PC-3 (cell line): ENCODE measurements around the gene ZBTB43. TPM values are rescaled to one million over a fixed set of nuclear protein-coding genes. Genes with fewer than 3 reads are reported as not detected.
A peak's percentile ranks its signal among the peaks of the same experiment; 100 is the strongest.

ENCODE experiments used
- ATAC-seq: fragments of 200-7000 bp; cut with Tn5 transposase; 2 replicates; pipeline ENCODE4 v1.9.1; 2020; ENCODE audit warnings: mild to moderate bottlenecking, moderate library complexity
- BruUV-seq: library from RNA; stranded (reverse); fragments of 400-500 nt; replicated peaks from 2 replicates; lab custom pipeline; 2021; lab: Mats Ljungman, UMichigan
- CTCF ChIA-PET: fragments of 300-600 bp; sonication (Branson Sonifier 250); formaldehyde crosslinking; loops from one replicate; lab custom pipeline; 2022; ENCODE audit warnings: antibody characterized with exemption; lab: Charles Lee
- POLR2A ChIA-PET: fragments of 300-600 bp; sonication (Branson Sonifier 250); formaldehyde crosslinking; loops from one replicate; lab custom pipeline; 2022; ENCODE audit warnings: antibody characterized with exemption; ENCODE audit not compliant: unreplicated experiment; lab: Charles Lee
- DNase-seq: peaks from one replicate; pipeline ENCODE4 v3.0.0-alpha.2; 2015
- H2AFZ ChIP-seq: fragments of 300-600 bp; sonication (generic); 2 replicates; pipeline ENCODE4 v1.6.0; 2016; ENCODE audit warnings: antibody characterized with exemption, low read length
- H3F3A ChIP-seq: fragments of 300-600 bp; sonication (generic); one replicate; pipeline ENCODE4 v1.6.0; 2017; ENCODE audit warnings: antibody characterized with exemption, low read length, control low read depth, mild to moderate bottlenecking; ENCODE audit not compliant: unreplicated experiment
- H3K27ac ChIP-seq: fragments of 300-600 bp; sonication (generic); 2 replicates; pipeline ENCODE4 v1.5.1; 2016; ENCODE audit warnings: mild to moderate bottlenecking, low read length
- H3K27me3 ChIP-seq: fragments of 300-600 bp; sonication (generic); 2 replicates; pipeline ENCODE4 v1.6.1; 2016; ENCODE audit warnings: low read length, mixed read lengths
- H3K36me3 ChIP-seq: fragments of 300-600 bp; sonication (generic); 2 replicates; pipeline ENCODE4 v1.6.1; 2016; ENCODE audit warnings: low read depth, mixed run types, low read length, mixed read lengths
- H3K4me1 ChIP-seq: fragments of 300-600 bp; sonication (generic); 2 replicates; pipeline ENCODE4 v1.5.1; 2016; ENCODE audit warnings: low read length; ENCODE audit not compliant: insufficient read depth
- H3K4me2 ChIP-seq: fragments of 300-600 bp; sonication (generic); 2 replicates; pipeline ENCODE4 v1.6.0; 2016; ENCODE audit warnings: low read length
- H3K4me3 ChIP-seq: fragments of 300-600 bp; sonication (generic); 2 replicates; pipeline ENCODE4 v1.5.1; 2016; ENCODE audit warnings: mild to moderate bottlenecking, low read length, mixed read lengths
- H3K79me2 ChIP-seq: fragments of 300-600 bp; sonication (generic); 2 replicates; pipeline ENCODE4 v1.6.1; 2017; ENCODE audit warnings: low read length, mixed read lengths
- H3K9ac ChIP-seq: fragments of 300-600 bp; sonication (generic); 2 replicates; pipeline ENCODE4 v1.6.0; 2016; ENCODE audit warnings: mild to moderate bottlenecking, low read length
- H3K9me2 ChIP-seq: fragments of 300-600 bp; sonication (generic); replicated peaks from 2 replicates; pipeline ENCODE4 v1.6.1; 2016; ENCODE audit warnings: mixed run types, low read length, mixed read lengths
- H3K9me3 ChIP-seq: fragments of 300-600 bp; sonication (generic); 2 replicates; pipeline ENCODE4 v1.6.1; 2016; ENCODE audit warnings: low read length, mixed read lengths
- H4K20me1 ChIP-seq: fragments of 300-600 bp; sonication (generic); 2 replicates; pipeline ENCODE4 v1.6.1; 2016; ENCODE audit warnings: low read length, mixed read lengths
- CTCF ChIP-seq: fragments of 300-600 bp; sonication (generic); conservative IDR thresholded peaks from 2 replicates; pipeline ENCODE4 v1.5.1; 2017; ENCODE audit warnings: antibody characterized with exemption, low read depth, mild to moderate bottlenecking, low read length
- EZH2 ChIP-seq: fragments of 300-600 bp; sonication (generic); IDR thresholded peaks from one replicate; pipeline ENCODE4 v1.6.1; 2017; ENCODE audit warnings: antibody characterized with exemption, mild to moderate bottlenecking, low read length; ENCODE audit not compliant: unreplicated experiment
- EZH2phosphoT487 ChIP-seq: fragments of 300-600 bp; sonication (generic); IDR thresholded peaks from 2 replicates; pipeline ENCODE4 v1.6.1; 2018; ENCODE audit warnings: mild to moderate bottlenecking, antibody characterized with exemption, low read length, borderline replicate concordance
- intact Hi-C: fragments of 100-400 bp; cut with micrococcal nuclease; formaldehyde crosslinking; loops from 2 replicates; pipeline ENCODE4 v1.9.0; 2023
- total RNA-seq: library from RNA; depleted of rRNA; stranded (reverse); fragments of >200 nt; gene quantifications from 2 replicates; pipeline ENCODE4 v1.2.3, GENCODE V29; 2014

Gene ZBTB43
- total RNA-seq, 1 experiment from 2014 or later: 5.9 TPM

- peak overlapping the region; percentile 46 for H3K4me2 ChIP-seq
- H3K27me3 ChIP-seq: no peaks in the 10 kb centered on the region
- intact Hi-C loops: no loop called here
- no peak overlapping the region for H3K9ac ChIP-seq
- H3K27ac ChIP-seq: 0 out of 2 replicates have a peak overlapping the region, but pooled peaks have one; percentile 28
- TF ChIP-seq CTCF: no peak
- no peak for TF ChIP-seq EZH2phosphoT487
- no peak for TF ChIP-seq EZH2
- no peaks in the 10 kb centered on the region for H3K9me2 ChIP-seq
- 0 out of 2 replicates have a peak overlapping the region, but pooled peaks have one; percentile 4 for H3K4me3 ChIP-seq
- no peak overlapping the region for H2AFZ ChIP-seq
- ChIA-PET CTCF (no interaction called here), POLR2A (interaction anchor here (0.6 kb wide), 1 partner anchor 13 kb away, joined by 12 read pairs; no protein-coding TSS in a partner anchor)
- H3K9me3 ChIP-seq: no peaks in the 10 kb centered on the region
- H3K36me3 ChIP-seq: no peaks in the 10 kb centered on the region
- ATAC-seq (no peak), DNase-seq (no peak)
- no peaks in the 10 kb centered on the region for H4K20me1 ChIP-seq
- no peaks in the 10 kb centered on the region for H3K79me2 ChIP-seq
- BruUV-seq: no TSS peak
- H3F3A ChIP-seq: no peaks in the 10 kb centered on the region
- peaks cover 9% of the 10 kb centered on the region for H3K4me1 ChIP-seq
Observed at GRCh38 chr9:126842977-126843799, 38.3 kb downstream of the ZBTB43 start.

- H3K9ac ChIP-seq: no peak overlapping the region
- H3K4me3 ChIP-seq: 0 out of 2 replicates have a peak overlapping the region, but pooled peaks have one; percentile 4
- H3K27me3 ChIP-seq: no peaks in the 10 kb centered on the region
- POLR2A ChIA-PET: no interaction called here
- BruUV-seq: no TSS peak
- H2AFZ ChIP-seq: no peak overlapping the region
- no peaks in the 10 kb centered on the region for H4K20me1 ChIP-seq
- no peaks in the 10 kb centered on the region for H3K79me2 ChIP-seq
- CTCF ChIA-PET: interaction anchor here (0.6 kb wide), 1 partner anchor 84 kb away, joined by 4 read pairs; no protein-coding TSS in a partner anchor
- peak overlapping the region; percentile 46 for H3K4me2 ChIP-seq
- intact Hi-C loops: no loop called here
- DNase-seq: peak; percentile 82
- no peaks in the 10 kb centered on the region for H3K9me2 ChIP-seq
- peak; percentile 96 for ATAC-seq
- peaks cover 9% of the 10 kb centered on the region for H3K4me1 ChIP-seq
- no peaks in the 10 kb centered on the region for H3K9me3 ChIP-seq
- peak overlapping the region; percentile 28; the same call in 1 of the 2 replicates for H3K27ac ChIP-seq
- TF ChIP-seq EZH2: no peak
- no peaks in the 10 kb centered on the region for H3F3A ChIP-seq
- H3K36me3 ChIP-seq: no peaks in the 10 kb centered on the region
Observed at GRCh38 chr9:126844085-126844484, 39.2 kb downstream of the ZBTB43 start.

- H3K27me3 ChIP-seq: no peaks in the 10 kb centered on the region
- no peak overlapping the region for H3K27ac ChIP-seq
- CTCF ChIA-PET: no interaction called here
- intact Hi-C loops: no loop called here
- H4K20me1 ChIP-seq: no peaks in the 10 kb centered on the region
- no peaks in the 10 kb centered on the region for H3F3A ChIP-seq
- TF ChIP-seq EZH2: no peak
- TF ChIP-seq EZH2phosphoT487: no peak
- no peak for TF ChIP-seq CTCF
- H3K4me3 ChIP-seq: no peak overlapping the region
- no peak overlapping the region for H3K4me2 ChIP-seq
- H3K9ac ChIP-seq: no peak overlapping the region
- H2AFZ ChIP-seq: no peak overlapping the region
- H3K9me2 ChIP-seq: no peaks in the 10 kb centered on the region
- H3K4me1 ChIP-seq: peaks cover 9% of the 10 kb centered on the region
- H3K36me3 ChIP-seq: no peaks in the 10 kb centered on the region
- H3K79me2 ChIP-seq: no peaks in the 10 kb centered on the region
- H3K9me3 ChIP-seq: no peaks in the 10 kb centered on the region
- POLR2A ChIA-PET: no interaction called here
- BruUV-seq: no TSS peak
- no peak for DNase-seq
- ATAC-seq: no peak
Observed at GRCh38 chr9:126847051-126847450, 42.2 kb downstream of the ZBTB43 start.
